HepG2 (cell line): Measurements from ENCODE around the gene SLC22A23. TPM values are rescaled to one million over a fixed set of nuclear protein-coding genes. Genes with fewer than 3 reads are reported as not detected.
A peak's percentile ranks its signal among the peaks of the same experiment; 100 is the strongest.

ENCODE experiments used
- HNF4A ChIP-seq: sonication (generic); formaldehyde crosslinking; IDR thresholded peaks from 2 replicates; pipeline ENCODE4 v1.4.0; 2020; ENCODE audit warnings: missing genetic modification reagents
- POGZ ChIP-seq: sonication (generic); formaldehyde crosslinking; IDR thresholded peaks from 2 replicates; pipeline ENCODE4 v1.4.0; 2020; ENCODE audit warnings: mild to moderate bottlenecking, missing genetic modification reagents
- TEAD3 ChIP-seq: optimal IDR thresholded peaks from 2 replicates; pipeline ENCODE3; 2016; ENCODE audit warnings: borderline replicate concordance
- THAP11 ChIP-seq: IDR thresholded peaks from 2 replicates; pipeline ENCODE4 v1.6.1; 2016; ENCODE audit warnings: missing biosample characterization, missing genetic modification reagents
- ZNF891 ChIP-seq: sonication (generic); formaldehyde crosslinking; IDR thresholded peaks from 2 replicates; pipeline ENCODE4 v1.5.0; 2020; ENCODE audit warnings: mild to moderate bottlenecking, missing genetic modification reagents
- polyA plus RNA-seq, 8 experiments: library from polyadenylated mRNA; depleted of rRNA in 3 of 8; stranded (reverse) in 7 of 8; unstranded in 1 of 8; fragments of >200 nt; fragmentation: Illumina TruSeq in 4 of 8; extraction: Trizol in 4 of 8; gene quantifications; 2 replicates each; pipeline versions ENCODE4 v1.2.1 to v1.2.3, GENCODE V29; 2011 to 2016; ENCODE audit warnings: low read depth in 4 of 8, missing spikeins in 1 of 8, mixed read lengths in 1 of 8; ENCODE audit not compliant: insufficient read depth in 1 of 8
- total RNA-seq, 5 experiments: library from RNA; depleted of rRNA; stranded (reverse); fragments of >200 nt; fragmentation: Illumina TruSeq; extraction: Trizol; gene quantifications; 2 replicates each; pipeline ENCODE4 v1.2.3, GENCODE V29; 2016; ENCODE audit warnings: low read depth in 1 of 5
- TF ChIP-seq, protein P1 (sequence below): sonication (generic); formaldehyde crosslinking; IDR thresholded peaks from 2 replicates; pipeline ENCODE4 v1.4.0; 2020; ENCODE audit warnings: mild to moderate bottlenecking, missing genetic modification reagents
- TF ChIP-seq, protein P2 (sequence below): sonication (generic); formaldehyde crosslinking; IDR thresholded peaks from 2 replicates; pipeline ENCODE4 v1.4.0; 2020; ENCODE audit warnings: missing genetic modification reagents
- TF ChIP-seq, protein P3 (sequence below): sonication (generic); formaldehyde crosslinking; IDR thresholded peaks from one replicate; pipeline ENCODE4 v1.5.1; 2020; ENCODE audit warnings: mild to moderate bottlenecking, missing genetic modification reagents; ENCODE audit errors: not compliant biosample characterization

The SLC22A23 gene
- total and polyA plus RNA-seq, 2 of the 13 experiments (the other 11 are each of a cell fraction or from before 2014, with no cell fraction given): 11.8 to 17.5 TPM

DNA sequence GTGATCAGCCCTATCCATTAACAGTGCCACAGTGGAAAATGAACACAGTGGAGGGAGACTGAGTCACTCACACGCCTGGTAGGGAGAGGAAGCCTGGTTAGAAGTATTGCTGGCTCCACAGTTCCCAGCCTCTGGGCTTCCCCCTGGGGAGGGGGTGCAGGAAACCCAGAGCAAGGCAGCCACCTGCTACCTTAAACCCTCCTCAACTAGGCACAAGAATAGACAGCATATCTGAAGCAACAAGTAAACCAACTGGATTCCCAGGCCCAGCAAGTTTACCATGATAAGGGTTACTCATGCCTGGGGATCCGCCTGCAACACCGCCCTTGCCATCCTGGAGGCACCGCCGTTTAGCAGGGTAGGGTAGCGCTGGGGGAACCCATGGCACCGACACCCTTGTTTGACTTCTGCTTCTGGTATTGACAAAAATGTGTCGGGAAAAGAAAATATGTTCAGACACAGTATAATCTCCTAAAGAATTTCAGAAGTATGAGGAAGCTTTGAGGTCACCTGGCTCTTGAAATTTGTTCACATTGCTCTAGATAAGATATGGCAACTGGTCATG lies 38.3 kb downstream of the SLC22A23 start (continued):
- TF ChIP-seq, protein P1, sequence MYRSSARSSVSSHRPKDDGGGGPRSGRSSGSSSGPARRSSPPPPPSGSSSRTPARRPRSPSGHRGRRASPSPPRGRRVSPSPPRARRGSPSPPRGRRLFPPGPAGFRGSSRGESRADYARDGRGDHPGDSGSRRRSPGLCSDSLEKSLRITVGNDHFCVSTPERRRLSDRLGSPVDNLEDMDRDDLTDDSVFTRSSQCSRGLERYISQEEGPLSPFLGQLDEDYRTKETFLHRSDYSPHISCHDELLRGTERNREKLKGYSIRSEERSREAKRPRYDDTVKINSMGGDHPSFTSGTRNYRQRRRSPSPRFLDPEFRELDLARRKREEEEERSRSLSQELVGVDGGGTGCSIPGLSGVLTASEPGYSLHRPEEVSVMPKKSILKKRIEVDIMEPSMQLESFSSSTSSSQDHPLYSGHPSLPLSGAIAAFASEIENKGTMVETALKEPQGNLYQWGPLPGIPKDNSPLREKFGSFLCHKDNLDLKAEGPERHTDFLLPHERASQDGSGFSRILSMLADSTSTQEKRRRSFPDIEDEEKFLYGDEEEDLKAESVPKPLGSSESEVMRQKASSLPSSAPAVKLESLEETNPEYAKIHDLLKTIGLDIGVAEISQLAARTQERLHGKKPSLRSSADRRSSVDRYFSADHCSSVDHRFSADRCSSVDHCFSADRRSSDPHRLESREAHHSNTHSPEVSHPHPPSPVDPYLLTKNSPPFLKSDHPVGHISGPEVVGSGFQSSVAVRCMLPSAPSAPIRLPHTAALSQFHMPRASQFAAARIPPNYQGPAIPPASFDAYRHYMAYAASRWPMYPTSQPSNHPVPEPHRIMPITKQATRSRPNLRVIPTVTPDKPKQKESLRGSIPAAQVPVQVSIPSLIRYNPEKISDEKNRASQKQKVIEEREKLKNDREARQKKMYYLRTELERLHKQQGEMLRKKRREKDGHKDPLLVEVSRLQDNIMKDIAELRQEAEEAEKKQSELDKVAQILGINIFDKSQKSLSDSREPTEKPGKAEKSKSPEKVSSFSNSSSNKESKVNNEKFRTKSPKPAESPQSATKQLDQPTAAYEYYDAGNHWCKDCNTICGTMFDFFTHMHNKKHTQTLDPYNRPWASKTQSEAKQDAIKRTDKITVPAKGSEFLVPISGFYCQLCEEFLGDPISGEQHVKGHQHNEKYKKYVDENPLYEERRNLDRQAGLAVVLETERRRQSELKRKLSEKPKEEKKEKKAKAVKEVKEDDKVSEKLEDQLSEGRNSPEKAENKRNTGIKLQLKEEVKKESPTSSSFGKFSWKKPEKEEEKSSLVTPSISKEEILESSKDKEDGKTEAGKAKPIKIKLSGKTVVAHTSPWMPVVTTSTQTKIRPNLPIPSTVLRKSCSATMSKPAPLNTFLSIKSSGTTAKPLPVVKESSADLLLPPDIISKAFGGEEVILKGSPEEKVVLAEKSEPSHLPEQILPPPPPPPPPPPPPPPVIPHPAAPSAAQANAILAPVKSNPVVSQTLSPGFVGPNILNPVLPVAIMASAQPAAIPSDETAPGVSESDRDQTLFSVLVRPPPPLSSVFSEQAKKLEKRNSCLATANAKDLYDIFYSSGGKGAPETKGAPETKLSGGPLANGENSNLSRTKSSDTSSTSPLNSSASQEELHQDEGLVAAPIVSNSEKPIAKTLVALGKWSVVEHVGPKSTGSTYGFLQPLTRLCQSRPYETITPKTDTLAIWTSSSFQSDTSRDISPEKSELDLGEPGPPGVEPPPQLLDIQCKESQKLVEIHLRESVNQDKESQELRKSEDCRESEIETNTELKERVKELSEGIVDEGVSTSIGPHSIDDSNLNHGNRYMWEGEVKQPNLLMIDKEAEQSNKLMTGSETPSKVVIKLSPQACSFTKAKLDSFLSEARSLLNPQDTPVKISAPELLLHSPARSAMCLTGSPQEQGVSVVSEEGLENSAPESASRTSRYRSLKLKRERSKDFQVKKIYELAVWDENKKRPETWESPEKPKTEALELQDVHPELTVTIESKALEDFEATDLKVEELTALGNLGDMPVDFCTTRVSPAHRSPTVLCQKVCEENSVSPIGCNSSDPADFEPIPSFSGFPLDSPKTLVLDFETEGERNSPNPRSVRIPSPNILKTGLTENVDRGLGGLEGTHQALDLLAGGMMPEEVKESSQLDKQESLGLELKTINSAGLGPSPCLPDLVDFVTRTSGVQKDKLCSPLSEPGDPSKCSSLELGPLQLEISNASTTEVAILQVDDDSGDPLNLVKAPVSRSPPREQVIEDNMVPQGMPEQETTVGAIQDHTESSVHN (CRISPR knock-in tag): 0 out of 2 replicates have a peak, but pooled peaks have one; percentile 27
- TF ChIP-seq POGZ (CRISPR knock-in tag): 0 out of 2 replicates have a peak, but pooled peaks have one; percentile 49
- peak; percentile 54 for TF ChIP-seq TEAD3
- peak; percentile 39; the same call in 1 of the 2 replicates for TF ChIP-seq HNF4A (CRISPR knock-in tag)
- TF ChIP-seq, protein P2, sequence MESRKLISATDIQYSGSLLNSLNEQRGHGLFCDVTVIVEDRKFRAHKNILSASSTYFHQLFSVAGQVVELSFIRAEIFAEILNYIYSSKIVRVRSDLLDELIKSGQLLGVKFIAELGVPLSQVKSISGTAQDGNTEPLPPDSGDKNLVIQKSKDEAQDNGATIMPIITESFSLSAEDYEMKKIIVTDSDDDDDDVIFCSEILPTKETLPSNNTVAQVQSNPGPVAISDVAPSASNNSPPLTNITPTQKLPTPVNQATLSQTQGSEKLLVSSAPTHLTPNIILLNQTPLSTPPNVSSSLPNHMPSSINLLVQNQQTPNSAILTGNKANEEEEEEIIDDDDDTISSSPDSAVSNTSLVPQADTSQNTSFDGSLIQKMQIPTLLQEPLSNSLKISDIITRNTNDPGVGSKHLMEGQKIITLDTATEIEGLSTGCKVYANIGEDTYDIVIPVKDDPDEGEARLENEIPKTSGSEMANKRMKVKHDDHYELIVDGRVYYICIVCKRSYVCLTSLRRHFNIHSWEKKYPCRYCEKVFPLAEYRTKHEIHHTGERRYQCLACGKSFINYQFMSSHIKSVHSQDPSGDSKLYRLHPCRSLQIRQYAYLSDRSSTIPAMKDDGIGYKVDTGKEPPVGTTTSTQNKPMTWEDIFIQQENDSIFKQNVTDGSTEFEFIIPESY (CRISPR knock-in tag): peak; percentile 98
- TF ChIP-seq, protein P3, sequence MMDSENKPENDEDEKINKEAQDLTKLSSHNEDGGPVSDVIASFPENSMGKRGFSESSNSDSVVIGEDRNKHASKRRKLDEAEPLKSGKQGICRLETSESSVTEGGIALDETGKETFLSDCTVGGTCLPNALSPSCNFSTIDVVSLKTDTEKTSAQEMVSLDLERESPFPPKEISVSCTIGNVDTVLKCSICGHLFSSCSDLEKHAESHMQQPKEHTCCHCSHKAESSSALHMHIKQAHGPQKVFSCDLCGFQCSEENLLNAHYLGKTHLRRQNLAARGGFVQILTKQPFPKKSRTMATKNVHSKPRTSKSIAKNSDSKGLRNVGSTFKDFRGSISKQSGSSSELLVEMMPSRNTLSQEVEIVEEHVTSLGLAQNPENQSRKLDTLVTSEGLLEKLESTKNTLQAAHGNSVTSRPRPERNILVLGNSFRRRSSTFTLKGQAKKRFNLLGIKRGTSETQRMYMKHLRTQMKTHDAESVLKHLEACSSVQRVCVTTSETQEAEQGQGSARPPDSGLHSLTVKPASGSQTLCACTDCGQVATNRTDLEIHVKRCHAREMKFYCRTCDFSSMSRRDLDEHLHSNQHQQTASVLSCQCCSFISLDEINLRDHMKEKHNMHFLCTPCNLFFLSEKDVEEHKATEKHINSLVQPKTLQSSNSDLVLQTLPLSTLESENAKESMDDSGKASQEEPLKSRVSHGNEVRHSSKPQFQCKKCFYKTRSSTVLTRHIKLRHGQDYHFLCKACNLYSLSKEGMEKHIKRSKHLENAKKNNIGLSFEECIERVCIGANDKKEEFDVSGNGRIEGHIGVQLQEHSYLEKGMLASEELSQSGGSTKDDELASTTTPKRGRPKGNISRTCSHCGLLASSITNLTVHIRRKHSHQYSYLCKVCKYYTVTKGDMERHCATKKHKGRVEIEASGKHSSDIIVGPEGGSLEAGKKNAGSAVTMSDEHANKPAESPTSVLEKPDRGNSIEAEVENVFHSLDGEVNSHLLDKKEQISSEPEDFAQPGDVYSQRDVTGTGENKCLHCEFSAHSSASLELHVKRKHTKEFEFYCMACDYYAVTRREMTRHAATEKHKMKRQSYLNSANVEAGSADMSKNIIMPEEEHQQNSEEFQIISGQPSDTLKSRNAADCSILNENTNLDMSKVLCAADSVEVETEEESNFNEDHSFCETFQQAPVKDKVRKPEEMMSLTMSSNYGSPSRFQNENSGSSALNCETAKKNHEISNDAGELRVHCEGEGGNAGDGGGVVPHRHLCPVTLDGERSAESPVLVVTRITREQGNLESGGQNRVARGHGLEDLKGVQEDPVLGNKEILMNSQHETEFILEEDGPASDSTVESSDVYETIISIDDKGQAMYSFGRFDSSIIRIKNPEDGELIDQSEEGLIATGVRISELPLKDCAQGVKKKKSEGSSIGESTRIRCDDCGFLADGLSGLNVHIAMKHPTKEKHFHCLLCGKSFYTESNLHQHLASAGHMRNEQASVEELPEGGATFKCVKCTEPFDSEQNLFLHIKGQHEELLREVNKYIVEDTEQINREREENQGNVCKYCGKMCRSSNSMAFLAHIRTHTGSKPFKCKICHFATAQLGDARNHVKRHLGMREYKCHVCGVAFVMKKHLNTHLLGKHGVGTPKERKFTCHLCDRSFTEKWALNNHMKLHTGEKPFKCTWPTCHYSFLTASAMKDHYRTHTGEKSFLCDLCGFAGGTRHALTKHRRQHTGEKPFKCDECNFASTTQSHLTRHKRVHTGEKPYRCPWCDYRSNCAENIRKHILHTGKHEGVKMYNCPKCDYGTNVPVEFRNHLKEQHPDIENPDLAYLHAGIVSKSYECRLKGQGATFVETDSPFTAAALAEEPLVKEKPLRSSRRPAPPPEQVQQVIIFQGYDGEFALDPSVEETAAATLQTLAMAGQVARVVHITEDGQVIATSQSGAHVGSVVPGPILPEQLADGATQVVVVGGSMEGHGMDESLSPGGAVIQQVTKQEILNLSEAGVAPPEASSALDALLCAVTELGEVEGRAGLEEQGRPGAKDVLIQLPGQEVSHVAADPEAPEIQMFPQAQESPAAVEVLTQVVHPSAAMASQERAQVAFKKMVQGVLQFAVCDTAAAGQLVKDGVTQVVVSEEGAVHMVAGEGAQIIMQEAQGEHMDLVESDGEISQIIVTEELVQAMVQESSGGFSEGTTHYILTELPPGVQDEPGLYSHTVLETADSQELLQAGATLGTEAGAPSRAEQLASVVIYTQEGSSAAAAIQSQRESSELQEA (CRISPR knock-in tag): no peak
- TF ChIP-seq THAP11 (CRISPR knock-in tag): no peak
- peak; percentile 65; the same call in 1 of the 2 replicates for TF ChIP-seq ZNF891 (CRISPR knock-in tag)
